Effector memory CD4-positive, alpha-beta T cell (primary cell): Measurements from ENCODE around the gene UNC13C.

Experiments
- DNase-seq, 3 donors: peaks; one replicate each; pipeline ENCODE4 v3.0.0-alpha.2; 2020
- H3K27ac ChIP-seq: 2 replicates; pipeline ENCODE4 v1.7.0; 2013; ENCODE audit warnings: mild to moderate bottlenecking, low read length, moderate library complexity; ENCODE audit not compliant: insufficient read depth, poor library complexity, severe bottlenecking
- H3K27me3 ChIP-seq: replicated peaks from 2 replicates; pipeline ENCODE4 v1.7.0; 2013; ENCODE audit warnings: mild to moderate bottlenecking, low read length; ENCODE audit not compliant: insufficient read depth, control insufficient read depth, poor library complexity, severe bottlenecking
- H3K36me3 ChIP-seq: 2 replicates; pipeline ENCODE4 v1.7.0; 2013; ENCODE audit warnings: mild to moderate bottlenecking, low read length, moderate library complexity; ENCODE audit not compliant: control insufficient read depth, insufficient read depth
- H3K4me1 ChIP-seq: 2 replicates; pipeline ENCODE4 v1.7.0; 2013; ENCODE audit warnings: low read length, mild to moderate bottlenecking; ENCODE audit not compliant: control insufficient read depth, insufficient read depth, poor library complexity, severe bottlenecking
- H3K4me3 ChIP-seq: 2 replicates; pipeline ENCODE4 v1.7.0; 2013; ENCODE audit warnings: low read length, low read depth, mild to moderate bottlenecking; ENCODE audit not compliant: insufficient read depth, poor library complexity, severe bottlenecking
- H3K9me3 ChIP-seq: 2 replicates; pipeline ENCODE4 v1.7.0; 2013; ENCODE audit warnings: mild to moderate bottlenecking, low read length, moderate library complexity; ENCODE audit not compliant: control insufficient read depth

Gene UNC13C

DNA sequence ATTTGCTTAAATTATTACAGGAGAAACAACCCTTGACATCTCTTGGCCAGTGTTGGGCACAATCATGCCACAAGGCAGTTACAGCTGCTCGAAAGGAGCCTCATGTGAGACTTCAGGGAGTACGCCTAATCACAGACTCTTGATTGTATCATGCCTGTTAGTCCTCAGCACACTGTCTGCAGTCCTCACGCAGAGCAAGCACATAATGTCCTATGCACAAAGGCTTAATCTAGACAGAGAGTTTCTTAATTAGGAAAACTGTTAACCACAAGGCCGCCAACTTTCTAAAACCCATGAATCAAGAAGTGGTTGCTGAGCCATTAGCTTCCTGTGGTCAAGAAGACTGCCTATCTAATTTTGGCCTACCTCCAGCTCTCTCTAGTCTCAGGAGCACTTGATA lies 172.0 kb downstream of the UNC13C start:
- H3K36me3 ChIP-seq: no peaks in the 10 kb centered on the region
- H3K27ac ChIP-seq: no peak overlapping the region
- no peak overlapping the region for H3K4me3 ChIP-seq
- no peaks in the 10 kb centered on the region for H3K4me1 ChIP-seq
- H3K27me3 ChIP-seq: no peaks in the 10 kb centered on the region
- H3K9me3 ChIP-seq: no peaks in the 10 kb centered on the region
- DNase-seq: no peak

- no peaks in the 10 kb centered on the region for H3K36me3 ChIP-seq
- no peaks in the 10 kb centered on the region for H3K4me1 ChIP-seq
- DNase-seq: no peak
- H3K4me3 ChIP-seq: no peak overlapping the region
- H3K27me3 ChIP-seq: no peaks in the 10 kb centered on the region
- no peaks in the 10 kb centered on the region for H3K9me3 ChIP-seq
- H3K27ac ChIP-seq: no peak overlapping the region
Observed at GRCh38 chr15:54159012-54159411, 180.8 kb downstream of the UNC13C start.

DNA sequence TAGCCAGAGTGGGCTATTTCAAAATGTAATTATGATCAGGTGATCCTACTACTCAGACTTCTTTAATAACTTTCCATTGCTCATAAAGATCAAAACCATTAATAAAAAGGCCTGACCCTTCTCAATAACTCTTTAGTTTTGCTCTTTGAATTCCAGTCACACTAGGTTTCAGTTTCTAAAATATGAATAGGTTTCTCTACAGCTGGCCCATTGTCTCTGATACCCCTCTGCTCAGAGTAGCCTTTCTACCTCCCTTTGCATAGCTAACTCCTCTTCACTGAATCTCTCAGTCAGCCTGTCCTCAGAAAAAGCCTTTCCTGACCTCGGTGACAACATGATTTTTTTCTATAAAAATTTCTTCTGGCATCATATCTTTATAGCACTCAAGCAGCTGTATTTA lies 209.1 kb downstream of the UNC13C start:
- H3K4me1 ChIP-seq: no peaks in the 10 kb centered on the region
- no peak for DNase-seq
- H3K27ac ChIP-seq: no peak overlapping the region
- no peaks in the 10 kb centered on the region for H3K27me3 ChIP-seq
- no peak overlapping the region for H3K4me3 ChIP-seq
- no peaks in the 10 kb centered on the region for H3K36me3 ChIP-seq
- H3K9me3 ChIP-seq: no peaks in the 10 kb centered on the region

- DNase-seq: no peak
- Histone ChIP-seq H3K27ac (no peak overlapping the region), H3K9me3 (no peaks in the 10 kb centered on the region), H3K27me3 (no peaks in the 10 kb centered on the region), H3K4me3 (no peak overlapping the region), H3K4me1 (no peaks in the 10 kb centered on the region), H3K36me3 (no peaks in the 10 kb centered on the region)
Observed at GRCh38 chr15:54197995-54198394, 219.8 kb downstream of the UNC13C start.

GRCh38 chr15:54206586-54207321 lies 228.5 kb downstream of the UNC13C start:
- Histone ChIP-seq H3K27me3 (no peaks in the 10 kb centered on the region), H3K36me3 (no peaks in the 10 kb centered on the region), H3K4me1 (no peaks in the 10 kb centered on the region), H3K9me3 (no peaks in the 10 kb centered on the region), H3K27ac (no peak overlapping the region), H3K4me3 (no peak overlapping the region)
- no peak for DNase-seq

GRCh38 chr15:54208786-54209185 lies 230.5 kb downstream of the UNC13C start:
- Histone ChIP-seq H3K27me3 (no peaks in the 10 kb centered on the region), H3K27ac (no peak overlapping the region), H3K9me3 (no peaks in the 10 kb centered on the region), H3K4me1 (no peaks in the 10 kb centered on the region), H3K36me3 (no peaks in the 10 kb centered on the region), H3K4me3 (no peak overlapping the region)
- DNase-seq: no peak

GRCh38 chr15:54212635-54213034 lies 234.4 kb downstream of the UNC13C start:
- Histone ChIP-seq H3K4me3 (no peak overlapping the region), H3K4me1 (no peaks in the 10 kb centered on the region), H3K36me3 (no peaks in the 10 kb centered on the region), H3K27ac (no peak overlapping the region), H3K9me3 (no peaks in the 10 kb centered on the region), H3K27me3 (no peaks in the 10 kb centered on the region)
- DNase-seq: no peak

GRCh38 chr15:54226455-54226854 lies 248.2 kb downstream of the UNC13C start:
- Histone ChIP-seq H3K27ac (no peak overlapping the region), H3K36me3 (no peaks in the 10 kb centered on the region), H3K4me3 (no peak overlapping the region), H3K9me3 (no peaks in the 10 kb centered on the region), H3K4me1 (no peaks in the 10 kb centered on the region), H3K27me3 (no peaks in the 10 kb centered on the region)
- DNase-seq: no peak

DNA sequence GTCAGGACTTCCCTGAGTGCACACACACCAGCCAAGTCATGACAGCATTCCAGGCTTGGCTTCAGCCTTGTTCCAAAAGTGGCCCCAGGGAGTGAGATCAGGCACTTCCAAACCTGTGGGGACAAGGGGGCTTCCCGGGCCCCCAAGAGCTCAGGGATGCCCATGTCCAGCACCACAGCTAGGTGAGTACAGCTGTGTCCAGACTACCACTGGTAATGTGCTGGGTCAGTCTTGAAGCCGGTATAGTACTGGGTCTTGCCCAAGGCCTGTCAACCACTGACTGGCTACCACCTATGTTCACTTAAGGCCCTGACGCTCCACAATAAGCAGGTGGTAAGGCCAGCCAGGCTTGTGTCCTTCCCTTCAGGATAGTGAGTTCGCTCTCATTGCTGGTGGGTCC lies 249.3 kb downstream of the UNC13C start:
- Histone ChIP-seq H3K27ac (no peak overlapping the region), H3K36me3 (no peaks in the 10 kb centered on the region), H3K27me3 (no peaks in the 10 kb centered on the region), H3K9me3 (no peaks in the 10 kb centered on the region), H3K4me1 (no peaks in the 10 kb centered on the region), H3K4me3 (no peak overlapping the region)
- DNase-seq: no peak

GRCh38 chr15:54250326-54250725 lies 272.1 kb downstream of the UNC13C start:
- Histone ChIP-seq H3K4me1 (no peaks in the 10 kb centered on the region), H3K27me3 (no peaks in the 10 kb centered on the region), H3K36me3 (no peaks in the 10 kb centered on the region), H3K4me3 (no peak overlapping the region), H3K27ac (no peak overlapping the region), H3K9me3 (no peaks in the 10 kb centered on the region)
- DNase-seq: no peak
